Muscle of back (tissue), 13 donors: Measurements from ENCODE around the gene SRY. TPM values are rescaled to one million over a fixed set of nuclear protein-coding genes. Genes with fewer than 3 reads are reported as not detected.
"Not testable (repeated sequence)": the region's sequence is repeated elsewhere in the genome, so short reads cannot be mapped to it uniquely, and the experiment has no call there.

Experiments
- DNase-seq, 3 donors: peaks; one replicate each; pipeline versions ENCODE4 v3.0.0 to v3.0.0-alpha.2; 2013
- long read RNA-seq, 9 donors: transcript quantifications; one replicate each; lab custom pipeline, GENCODE V29; 2026
- polyA plus RNA-seq, 10 donors: library from polyadenylated mRNA; unstranded; fragments of 120-200 nt; gene quantifications; one replicate each; pipeline ENCODE4 v1.2.1, GENCODE V29; 2013; ENCODE audit not compliant: insufficient read length in 10 of 10

SRY gene
- under 1 TPM in 2 of 10 donors, not detected in 8; 0.16 to 0.25 TPM for polyA plus RNA-seq
- long read RNA-seq, donor 1: 0 reads
- long read RNA-seq, donor 2: 0 reads
- long read RNA-seq, donor 3: 0 reads
- long read RNA-seq, donor 4, partial matches to known transcripts: 0 of 1 reads
- long read RNA-seq, donor 4, other reads (novel, unspliced or antisense): 0 of 1 reads
- long read RNA-seq, donor 5: 0 reads
- long read RNA-seq, donor 6: 0 reads
- long read RNA-seq, donor 7: 0 reads
- long read RNA-seq, donor 8: 0 reads
- long read RNA-seq, donor 9: 0 reads

GRCh38 chrY:2787600-2787999 lies at the start of gene SRY:
Gene SRY (minus strand): TSS chrY:2787682. CDS start chrY:2787603, 79 bp downstream.
- no peak for DNase-seq

GRCh38 chrY:2837078-2837477 lies 49.6 kb upstream of the SRY start:
- no peak for DNase-seq

GRCh38 chrY:2835230-2835629 lies 47.7 kb upstream of the SRY start:
- no peak for DNase-seq

GRCh38 chrY:2828497-2828896 lies 41.0 kb upstream of the SRY start:
- no peak for DNase-seq

- DNase-seq: no peak
Observed at GRCh38 chrY:2824471-2824870, 37.0 kb upstream of the SRY start.

GRCh38 chrY:2817146-2817896 lies 29.8 kb upstream of the SRY start:
- DNase-seq: not testable (repeated sequence)

GRCh38 chrY:2800246-2800645 lies 12.8 kb upstream of the SRY start:
- peak in 1 of 3 donors; percentile 8 for DNase-seq

- DNase-seq: no peak
Observed at GRCh38 chrY:2797991-2798390, 10.5 kb upstream of the SRY start.

- no peak for DNase-seq
Observed at GRCh38 chrY:2796977-2797523, 9.6 kb upstream of the SRY start.

GRCh38 chrY:2789756-2790155 lies 2.3 kb upstream of the SRY start:
- DNase-seq: no peak

GRCh38 chrY:2786876-2787512 lies 488 bp downstream of the SRY start:
- peak in 2 of 3 donors; percentile 2 to 59 for DNase-seq

Other genes with a start within 250 kb of the SRY start
- gene RPS4Y1, start 53.9 kb upstream of the SRY start, polyA plus RNA-seq: 100 to 1,000 TPM in 6 of 10 donors, 1 to 10 TPM in 4; 1.5 to 698 (median 579) TPM
- 10 to 100 TPM in 3 of 10 donors, 1 to 10 TPM in 3, under 1 TPM in 1, not detected in 3; 0.38 to 13.9 (median 9.8) TPM for gene ZFY, start 147.7 kb upstream of the SRY start, polyA plus RNA-seq